HepG2 (cell line): ENCODE data around the gene ZFP90. TPM values are rescaled to one million over a fixed set of nuclear protein-coding genes. Genes with fewer than 3 reads are reported as not detected.

Experiments
- ATAC-seq: fragments of 200-7000 bp; cut with Tn5 transposase; 3 replicates; pipeline ENCODE4 v1.9.1; 2020; ENCODE audit warnings: mild to moderate bottlenecking, moderate library complexity
- BruUV-seq: library from RNA; stranded (reverse); fragments of 400-500 nt; replicated peaks from 2 replicates; lab custom pipeline; 2021; lab: Mats Ljungman, UMichigan
- CTCF ChIA-PET: fragments of 300-600 bp; formaldehyde crosslinking; extraction: SDS; loops from one replicate; lab custom pipeline; 2021; ENCODE audit warnings: low total read pairs, inconsistent platforms, low intra/inter-chr PET ratio; lab: Yijun Ruan, JAX
- POLR2A ChIA-PET: fragments of 350-600 bp; sonication (Branson Sonifier 250); formaldehyde crosslinking; loops from one replicate; lab custom pipeline; 2020; ENCODE audit warnings: antibody characterized with exemption, inconsistent platforms; lab: Yijun Ruan, JAX
- DNase-seq: peaks from one replicate; pipeline ENCODE4 v3.0.0-alpha.2; 2015; ENCODE audit warnings: low spot score
- FAIRE-seq: peaks from 3 replicates; lab custom pipeline; 2011; peaks lifted over from hg19 to GRCh38; lab: Jason Lieb, UNC
- H2AFZ ChIP-seq: one replicate; pipeline ENCODE4 v1.6.1; 2011; ENCODE audit warnings: low read length, inconsistent platforms
- H3K27ac ChIP-seq: fragments of 300-600 bp; 3 replicates; pipeline ENCODE4 v1.8.0; 2011; ENCODE audit warnings: mixed run types, mild to moderate bottlenecking, mixed read lengths, low read length, inconsistent platforms; ENCODE audit not compliant: insufficient read depth; ENCODE audit errors: extremely low read length
- H3K27me3 ChIP-seq, 2 experiments: fragments of 200-600 bp in 1 of 2; 2 replicates in 1 of 2; 3 replicates in 1 of 2; pipeline versions ENCODE4 v1.6.0 to v1.8.0; 2011; ENCODE audit warnings: low read length in 2 of 2, mild to moderate bottlenecking in 2 of 2, moderate library complexity in 2 of 2, inconsistent platforms in 1 of 2; ENCODE audit not compliant: insufficient read depth in 2 of 2, control insufficient read depth in 1 of 2
- H3K36me3 ChIP-seq, 2 experiments: fragments of 200-600 bp in 1 of 2; replicated peaks in 1 of 2; 2 replicates in 1 of 2; 3 replicates in 1 of 2; pipeline versions ENCODE4 v1.5.1 to v1.8.0; 2011; ENCODE audit warnings: low read length in 2 of 2, inconsistent platforms in 1 of 2; ENCODE audit not compliant: insufficient read depth in 2 of 2, control insufficient read depth in 1 of 2
- H3K4me1 ChIP-seq: 2 replicates; pipeline ENCODE4 v1.5.1; 2012; ENCODE audit warnings: low read length, inconsistent platforms; ENCODE audit not compliant: insufficient read depth
- H3K4me2 ChIP-seq: 2 replicates; pipeline ENCODE4 v1.6.0; 2011; ENCODE audit warnings: low read depth, low read length, inconsistent platforms
- H3K4me3 ChIP-seq, 3 experiments: fragments of 200-600 bp in 1 of 3; sonication (generic), shearing (Covaris generic) in 1 of 3; replicated peaks in 1 of 3; 2 replicates each; pipeline ENCODE4 v1.5.1; 2011 to 2016; ENCODE audit warnings: low read length in 3 of 3, inconsistent platforms in 2 of 3, low read depth in 2 of 3, mild to moderate bottlenecking in 2 of 3, control low read depth in 1 of 3, mixed read lengths in 1 of 3; ENCODE audit not compliant: insufficient read depth in 1 of 3
- H3K79me2 ChIP-seq: one replicate; pipeline ENCODE4 v1.6.1; 2011; ENCODE audit warnings: low read length, inconsistent platforms; ENCODE audit not compliant: insufficient read depth
- H3K9ac ChIP-seq: 2 replicates; pipeline ENCODE4 v1.6.0; 2011; ENCODE audit warnings: mild to moderate bottlenecking, low read depth, low read length, inconsistent platforms; ENCODE audit not compliant: insufficient read depth
- H3K9me3 ChIP-seq: 2 replicates; pipeline ENCODE4 v1.5.1; 2012; ENCODE audit warnings: mild to moderate bottlenecking, low read length
- H4K20me1 ChIP-seq: 2 replicates; pipeline ENCODE4 v1.6.0; 2011; ENCODE audit warnings: inconsistent platforms, mild to moderate bottlenecking, low read length, moderate library complexity; ENCODE audit not compliant: insufficient read depth
- HNF4A ChIP-seq: sonication (generic); formaldehyde crosslinking; IDR thresholded peaks from 2 replicates; pipeline ENCODE4 v1.4.0; 2020; ENCODE audit warnings: missing genetic modification reagents
- HNRNPL ChIP-seq: fragments of 200-400 bp; formaldehyde crosslinking; IDR thresholded peaks from 2 replicates; pipeline ENCODE4 v1.6.1; 2017; ENCODE audit warnings: mild to moderate bottlenecking, low read depth, low read length
- NCOR1 ChIP-seq: fragments of 200-600 bp; sonication (generic); IDR thresholded peaks from 2 replicates; pipeline ENCODE4 v1.7.0; 2017; ENCODE audit warnings: antibody characterized with exemption, low read length, borderline replicate concordance
- SP1 ChIP-seq, 2 experiments: fragments of 450-650 bp in 1 of 2; sonication (generic) in 1 of 2; formaldehyde crosslinking in 1 of 2; IDR thresholded peaks; 2 replicates each; pipeline versions ENCODE4 v1.4.0 to v1.6.1; 2016 to 2020; ENCODE audit warnings: missing genetic modification reagents in 1 of 2
- TEAD2 ChIP-seq: sonication (generic); formaldehyde crosslinking; IDR thresholded peaks from 2 replicates; pipeline ENCODE4 v1.9.0; 2021; ENCODE audit warnings: missing genetic modification reagents
- TFE3 ChIP-seq: IDR thresholded peaks from 2 replicates; pipeline ENCODE4 v1.6.1; 2016
- ZFX ChIP-seq: sonication (generic); formaldehyde crosslinking; IDR thresholded peaks from 2 replicates; pipeline ENCODE4 v1.4.0; 2020; ENCODE audit warnings: mild to moderate bottlenecking, low read depth, missing genetic modification reagents, moderate library complexity
- ZNF720 ChIP-seq: sonication (generic); formaldehyde crosslinking; IDR thresholded peaks from 2 replicates; pipeline ENCODE4 v1.4.0; 2020; ENCODE audit warnings: missing genetic modification reagents
- WGBS: methylation state at CpG from one replicate; pipeline ENCODE4 v1.1.6; 2017; ENCODE audit warnings: low lambda C conversion rate; 5-methylcytosine and 5-hydroxymethylcytosine counted together
- in situ Hi-C: cut with HindIII; loops from 2 replicates; pipeline ENCODE4 v1.10.0; 2017; ENCODE audit warnings: low pct_unique_long_range_greater_than_20kb; ENCODE audit not compliant: extremely low pct_ligation_motif_present
- intact Hi-C: fragments of 100-400 bp; cut with micrococcal nuclease; formaldehyde crosslinking; loops from one replicate; pipeline ENCODE4 v1.10.0; 2022; ENCODE audit not compliant: unreplicated experiment
- polyA plus RNA-seq, 8 experiments: library from polyadenylated mRNA; depleted of rRNA in 3 of 8; stranded (reverse) in 7 of 8; unstranded in 1 of 8; fragments of >200 nt; fragmentation: Illumina TruSeq in 4 of 8; extraction: Trizol in 4 of 8; gene quantifications; 2 replicates each; pipeline versions ENCODE4 v1.2.1 to v1.2.3, GENCODE V29; 2011 to 2016; ENCODE audit warnings: low read depth in 4 of 8, missing spikeins in 1 of 8, mixed read lengths in 1 of 8; ENCODE audit not compliant: insufficient read depth in 1 of 8
- total RNA-seq, 5 experiments: library from RNA; depleted of rRNA; stranded (reverse); fragments of >200 nt; fragmentation: Illumina TruSeq; extraction: Trizol; gene quantifications; 2 replicates each; pipeline ENCODE4 v1.2.3, GENCODE V29; 2016; ENCODE audit warnings: low read depth in 1 of 5
- TF ChIP-seq, protein P1 (sequence below): sonication (generic); formaldehyde crosslinking; IDR thresholded peaks from 2 replicates; pipeline ENCODE4 v1.9.0; 2022; ENCODE audit warnings: low read depth, missing genetic modification reagents
- TF ChIP-seq, protein P2 (sequence below), 2 experiments: sonication (generic) in 1 of 2; formaldehyde crosslinking in 1 of 2; IDR thresholded peaks; 2 replicates each; pipeline versions ENCODE4 v1.5.1 to v1.6.1; 2011 to 2020; ENCODE audit warnings: borderline replicate concordance in 1 of 2, low read depth in 1 of 2, low read length in 1 of 2, mild to moderate bottlenecking in 1 of 2, missing genetic modification reagents in 1 of 2, moderate library complexity in 1 of 2

ZFP90 gene
- total and polyA plus RNA-seq, 2 of the 13 experiments (the other 11 are each of a cell fraction or from before 2014, with no cell fraction given), result 17.6 to 18.9 TPM

DNA sequence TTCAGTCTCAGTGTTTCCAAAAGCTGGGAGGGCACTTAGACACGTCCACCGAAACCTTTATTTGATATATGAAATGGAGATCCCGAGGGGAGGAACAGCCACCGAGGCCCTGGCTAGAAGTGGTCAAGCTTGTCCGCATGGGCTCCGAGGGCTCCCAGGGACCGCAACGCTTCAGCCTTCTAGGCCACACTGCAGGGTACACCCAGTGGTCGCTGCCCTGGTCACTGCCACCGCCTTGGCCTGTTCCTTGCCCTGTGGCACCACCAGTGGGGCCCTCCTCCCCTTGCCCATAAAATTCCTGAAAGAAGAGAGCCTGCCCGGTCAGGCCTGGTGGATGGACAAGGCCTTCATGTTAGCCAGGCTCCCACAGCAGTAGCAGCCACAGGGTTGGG is 46.9 kb upstream of the ZFP90 start:
- intact Hi-C loops, result no loop called here
- TF ChIP-seq TEAD2 (CRISPR knock-in tag), result no peak
- 0 out of 2 replicates have a peak, but pooled peaks have one; percentile 37 for TF ChIP-seq HNRNPL
- 0 out of 2 replicates have a peak, but pooled peaks have one; percentile 14 for TF ChIP-seq ZFX (CRISPR knock-in tag)
- TF ChIP-seq SP1 (IDR thresholded peaks at IDR 0.05), result no peak
- no peak for TF ChIP-seq SP1 (CRISPR knock-in tag; IDR thresholded peaks at IDR 0.05)
- TF ChIP-seq, all 625 proteins: peak for 2
- ATAC-seq, result peak; percentile 27
- no peaks in the 10 kb centered on the region; a peak in 1 of 5 replicates for H3K27me3 ChIP-seq
- no peak overlapping the region for H3K4me2 ChIP-seq
- H2AFZ ChIP-seq, result no peak overlapping the region
- POLR2A ChIA-PET, result no interaction called here
- H3K9me3 ChIP-seq, result peaks cover 12% of the 10 kb centered on the region
- no peak for DNase-seq
- no peaks in the 10 kb centered on the region for H3K36me3 ChIP-seq
- no peak overlapping the region for H3K9ac ChIP-seq
- H3K27ac ChIP-seq, result no peak overlapping the region
- no TSS peak for BruUV-seq
- no peaks in the 10 kb centered on the region for H4K20me1 ChIP-seq
- 0 out of 2 replicates have a peak, but pooled peaks cover 1% of the 10 kb centered on the region for H3K4me1 ChIP-seq
- H3K4me3 ChIP-seq, result no peak overlapping the region
- in situ Hi-C loops, result no loop called here
- 33% methylated on average over 8 of the region's 11 CpGs for WGBS
- no peaks in the 10 kb centered on the region for H3K79me2 ChIP-seq
- CTCF ChIA-PET, result no interaction called here
- FAIRE-seq, result no peak

DNA sequence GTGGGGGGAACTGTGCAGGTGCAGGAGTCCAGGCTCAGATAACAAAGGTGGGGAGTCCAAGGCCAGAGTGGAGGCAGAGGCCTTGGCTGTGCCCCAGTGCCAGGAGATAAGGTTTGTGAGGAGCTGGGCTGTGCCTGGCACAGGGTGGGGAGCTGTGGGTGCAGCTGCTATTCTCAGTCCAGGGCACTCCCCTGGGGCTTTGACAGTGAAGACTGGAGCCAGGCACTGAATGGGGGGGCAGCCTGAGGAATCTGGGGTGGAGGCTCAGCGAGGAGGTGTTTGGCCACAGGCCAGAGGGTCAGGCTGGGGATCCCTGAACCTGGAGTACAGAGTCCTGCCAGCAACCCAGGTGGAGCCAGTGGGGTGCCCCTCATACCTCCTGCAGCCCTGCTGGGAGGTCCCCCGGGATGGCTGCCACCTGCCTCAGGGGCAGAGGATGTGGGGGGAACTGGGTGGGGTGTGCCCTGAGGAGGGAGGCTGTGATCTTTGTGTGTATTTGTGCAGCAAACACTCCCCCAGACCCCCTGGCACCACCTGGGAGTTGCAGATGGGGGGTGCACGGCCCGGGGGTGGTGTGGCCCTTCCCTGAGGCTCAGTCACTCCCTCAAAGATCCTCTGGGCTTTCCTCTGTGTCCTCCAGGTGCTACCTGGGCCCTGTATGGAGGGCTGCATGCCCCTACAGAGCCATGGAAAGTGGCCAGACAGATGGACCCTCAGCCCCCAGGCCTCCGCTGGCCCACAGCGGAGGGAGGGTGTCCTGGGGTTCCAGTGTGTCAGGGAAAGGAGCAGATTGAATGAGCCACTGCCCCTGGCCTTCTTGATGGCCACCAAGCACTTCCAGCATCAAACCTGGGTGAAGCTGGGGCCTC is 46.3 kb upstream of the ZFP90 start:
- H3K9ac ChIP-seq, result no peak overlapping the region
- FAIRE-seq, result no peak
- no TSS peak for BruUV-seq
- peak; percentile 40 for ATAC-seq
- no peaks in the 10 kb centered on the region for H3K79me2 ChIP-seq
- no peak overlapping the region for H3K27ac ChIP-seq
- in situ Hi-C loops, result no loop called here
- H3K36me3 ChIP-seq, result no peaks in the 10 kb centered on the region
- ChIA-PET POLR2A (no interaction called here), CTCF (no interaction called here)
- no peak for DNase-seq
- no peak overlapping the region for H3K4me2 ChIP-seq
- H2AFZ ChIP-seq, result no peak overlapping the region
- H3K27me3 ChIP-seq, result no peaks in the 10 kb centered on the region; a peak in 1 of 5 replicates
- intact Hi-C loops, result no loop called here
- 12% methylated on average over 6 of the region's 6 CpGs for WGBS
- no peaks in the 10 kb centered on the region for H4K20me1 ChIP-seq
- H3K4me1 ChIP-seq, result no peaks in the 10 kb centered on the region
- H3K4me3 ChIP-seq, result no peak overlapping the region
- H3K9me3 ChIP-seq, result peaks cover 12% of the 10 kb centered on the region
- TF ChIP-seq ZNF720 (CRISPR knock-in tag) (no peak), HNF4A (CRISPR knock-in tag) (peak; percentile 44; the same call in 1 of the 2 replicates), TFE3 (CRISPR knock-in tag) (no peak), NCOR1 (no peak)
- TF ChIP-seq, protein P1, sequence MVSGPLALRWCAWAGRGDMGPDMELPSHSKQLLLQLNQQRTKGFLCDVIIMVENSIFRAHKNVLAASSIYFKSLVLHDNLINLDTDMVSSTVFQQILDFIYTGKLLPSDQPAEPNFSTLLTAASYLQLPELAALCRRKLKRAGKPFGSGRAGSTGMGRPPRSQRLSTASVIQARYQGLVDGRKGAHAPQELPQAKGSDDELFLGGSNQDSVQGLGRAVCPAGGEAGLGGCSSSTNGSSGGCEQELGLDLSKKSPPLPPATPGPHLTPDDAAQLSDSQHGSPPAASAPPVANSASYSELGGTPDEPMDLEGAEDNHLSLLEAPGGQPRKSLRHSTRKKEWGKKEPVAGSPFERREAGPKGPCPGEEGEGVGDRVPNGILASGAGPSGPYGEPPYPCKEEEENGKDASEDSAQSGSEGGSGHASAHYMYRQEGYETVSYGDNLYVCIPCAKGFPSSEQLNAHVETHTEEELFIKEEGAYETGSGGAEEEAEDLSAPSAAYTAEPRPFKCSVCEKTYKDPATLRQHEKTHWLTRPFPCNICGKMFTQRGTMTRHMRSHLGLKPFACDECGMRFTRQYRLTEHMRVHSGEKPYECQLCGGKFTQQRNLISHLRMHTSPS (CRISPR knock-in tag), result peak; percentile 67; the same call in 1 of the 2 replicates
- TF ChIP-seq, protein P2, sequence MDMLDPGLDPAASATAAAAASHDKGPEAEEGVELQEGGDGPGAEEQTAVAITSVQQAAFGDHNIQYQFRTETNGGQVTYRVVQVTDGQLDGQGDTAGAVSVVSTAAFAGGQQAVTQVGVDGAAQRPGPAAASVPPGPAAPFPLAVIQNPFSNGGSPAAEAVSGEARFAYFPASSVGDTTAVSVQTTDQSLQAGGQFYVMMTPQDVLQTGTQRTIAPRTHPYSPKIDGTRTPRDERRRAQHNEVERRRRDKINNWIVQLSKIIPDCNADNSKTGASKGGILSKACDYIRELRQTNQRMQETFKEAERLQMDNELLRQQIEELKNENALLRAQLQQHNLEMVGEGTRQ (IDR thresholded peaks at IDR 0.05; ENCODE audit: low read depth, low read length), result no peak
- TF ChIP-seq, protein P2 (CRISPR knock-in tag; IDR thresholded peaks at IDR 0.05; ENCODE audit: borderline replicate concordance), result no peak
